ENCODE data around the gene TMPRSS5.

TMPRSS5 gene

GRCh38 chr11:113697756-113698407 lies 8.2 kb downstream of the TMPRSS5 start:
- no peak overlapping the region for H3K4me3 ChIP-seq (ENCODE audit: low read depth, low read length)
- no peak for DNase-seq (ENCODE audit: low read depth)
- no peak for TF ChIP-seq CTCF (IDR thresholded peaks at IDR 0.05; ENCODE audit: low read depth, low read length, missing control alignments)

- no peak for DNase-seq (ENCODE audit: low read depth)
- H3K4me3 ChIP-seq (ENCODE audit: low read depth, low read length), result no peak overlapping the region
- TF ChIP-seq CTCF (IDR thresholded peaks at IDR 0.05; ENCODE audit: low read depth, low read length, missing control alignments), result no peak
These were observed 9.0 kb downstream of the TMPRSS5 start for GRCh38 chr11:113697111-113697510.

- no peak for DNase-seq (ENCODE audit: low read depth)
- H3K4me3 ChIP-seq (ENCODE audit: low read depth, low read length), result no peak overlapping the region
- no peak for TF ChIP-seq CTCF (IDR thresholded peaks at IDR 0.05; ENCODE audit: low read depth, low read length, missing control alignments)
These were observed 10.9 kb downstream of the TMPRSS5 start for GRCh38 chr11:113695207-113695606.

GRCh38 chr11:113694390-113694789 lies 11.7 kb downstream of the TMPRSS5 start:
- DNase-seq (ENCODE audit: low read depth), result no peak
- TF ChIP-seq CTCF (IDR thresholded peaks at IDR 0.05; ENCODE audit: low read depth, low read length, missing control alignments), result no peak
- no peak overlapping the region for H3K4me3 ChIP-seq (ENCODE audit: low read depth, low read length)

GRCh38 chr11:113693030-113693429 lies 13.1 kb downstream of the TMPRSS5 start:
- no peak overlapping the region for H3K4me3 ChIP-seq (ENCODE audit: low read depth, low read length)
- TF ChIP-seq CTCF (IDR thresholded peaks at IDR 0.05; ENCODE audit: low read depth, low read length, missing control alignments), result no peak
- DNase-seq (ENCODE audit: low read depth), result no peak

GRCh38 chr11:113690619-113691569 lies 15.2 kb downstream of the TMPRSS5 start:
- no peak for DNase-seq (ENCODE audit: low read depth)
- H3K4me3 ChIP-seq (ENCODE audit: low read depth, low read length), result no peak overlapping the region
- TF ChIP-seq CTCF (IDR thresholded peaks at IDR 0.05; ENCODE audit: low read depth, low read length, missing control alignments), result peak; percentile 74

All from GM12864 (cell line).